AG04450 (cell line): ENCODE data around the gene BAZ1A. TPM values are rescaled to one million over a fixed set of nuclear protein-coding genes. Genes with fewer than 3 reads are reported as not detected.

Experiments
- CTCF ChIA-PET: fragments of 300-600, 350-600 bp; formaldehyde crosslinking; extraction: SDS; loops from one replicate; lab custom pipeline; 2022; ENCODE audit warnings: antibody characterized with exemption, inconsistent platforms; lab: Charles Lee
- POLR2A ChIA-PET: fragments of 350-600 bp; formaldehyde crosslinking; extraction: SDS; loops from one replicate; lab custom pipeline; 2021; ENCODE audit warnings: antibody characterized with exemption, inconsistent platforms; lab: Yijun Ruan, JAX
- DNase-seq: peaks from one replicate; pipeline ENCODE4 v3.0.0-alpha.2; 2011; ENCODE audit warnings: low read depth, low spot score
- H3K27ac ChIP-seq: one replicate; pipeline ENCODE4 v1.5.1; 2012; ENCODE audit warnings: low read depth, low read length, control low read depth
- H3K27me3 ChIP-seq: one replicate; pipeline ENCODE4 v1.6.0; 2012; ENCODE audit warnings: low read length; ENCODE audit not compliant: control insufficient read depth, insufficient read depth
- H3K4me3 ChIP-seq: 2 replicates; pipeline ENCODE4 v1.5.1; 2011; ENCODE audit warnings: mild to moderate bottlenecking, low read depth, low read length, control low read depth
- H3K9me3 ChIP-seq: 2 replicates; pipeline ENCODE4 v1.5.1; 2012; ENCODE audit warnings: low read length; ENCODE audit not compliant: control insufficient read depth, insufficient read depth
- polyA plus RNA-seq: library from polyadenylated mRNA; depleted of rRNA; stranded (reverse); fragments of >200 nt; gene quantifications from 2 replicates; pipeline ENCODE4 v1.2.3, GENCODE V29; 2011
- TF ChIP-seq, protein P1 (sequence below): IDR thresholded peaks from 2 replicates; pipeline ENCODE4 v1.5.1; 2011; ENCODE audit warnings: low read depth, low read length, control low read depth, inconsistent platforms

Gene BAZ1A
- polyA plus RNA-seq, 1 experiment, result 31.5 TPM

DNA sequence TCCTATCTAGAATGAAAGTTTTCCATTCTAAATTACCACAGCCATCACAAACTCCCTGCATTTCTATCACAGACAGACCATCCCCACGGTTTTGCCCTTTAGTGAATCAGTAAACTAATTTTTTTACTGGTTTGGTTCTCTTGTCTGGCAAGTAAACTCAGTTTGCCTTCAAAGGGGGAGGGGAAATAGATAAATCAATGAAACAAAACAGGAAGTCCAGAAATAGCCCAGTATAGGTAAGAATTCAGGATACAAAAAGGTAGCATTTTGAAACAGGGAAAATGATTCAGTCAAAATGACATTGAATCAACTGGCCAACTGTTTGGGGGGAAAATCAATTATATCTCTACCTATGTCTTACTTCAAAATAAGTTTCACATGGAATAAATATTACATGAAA, 15.8 kb upstream of the BAZ1A start:
- DNase-seq, result no peak
- CTCF ChIA-PET, result no interaction called here

DNA sequence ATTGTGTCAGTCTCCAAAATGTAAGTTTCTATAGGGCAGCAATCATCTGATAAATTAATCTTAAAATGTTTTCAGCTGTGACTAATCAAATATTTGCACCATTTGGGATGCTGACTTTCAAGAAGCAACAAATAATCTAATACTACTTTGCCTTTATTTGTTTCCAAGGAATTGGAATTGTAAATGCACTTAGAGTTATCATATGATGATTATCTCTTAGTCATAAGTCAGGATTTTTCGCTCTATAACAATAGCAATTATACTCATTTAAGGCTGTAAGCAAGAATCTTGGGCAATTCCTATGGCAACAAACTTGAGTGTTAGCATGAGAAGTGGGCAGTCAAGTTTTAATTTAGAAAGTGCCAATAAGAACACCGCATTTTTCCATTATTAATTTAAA, 13.0 kb upstream of the BAZ1A start:
- no peak for DNase-seq
- no peaks in the 10 kb centered on the region for H3K27me3 ChIP-seq
- CTCF ChIA-PET, result interaction anchor here (0.6 kb wide), 1 partner anchor 48 kb away, joined by 3 read pairs; no protein-coding TSS in a partner anchor
- TF ChIP-seq, protein P1, sequence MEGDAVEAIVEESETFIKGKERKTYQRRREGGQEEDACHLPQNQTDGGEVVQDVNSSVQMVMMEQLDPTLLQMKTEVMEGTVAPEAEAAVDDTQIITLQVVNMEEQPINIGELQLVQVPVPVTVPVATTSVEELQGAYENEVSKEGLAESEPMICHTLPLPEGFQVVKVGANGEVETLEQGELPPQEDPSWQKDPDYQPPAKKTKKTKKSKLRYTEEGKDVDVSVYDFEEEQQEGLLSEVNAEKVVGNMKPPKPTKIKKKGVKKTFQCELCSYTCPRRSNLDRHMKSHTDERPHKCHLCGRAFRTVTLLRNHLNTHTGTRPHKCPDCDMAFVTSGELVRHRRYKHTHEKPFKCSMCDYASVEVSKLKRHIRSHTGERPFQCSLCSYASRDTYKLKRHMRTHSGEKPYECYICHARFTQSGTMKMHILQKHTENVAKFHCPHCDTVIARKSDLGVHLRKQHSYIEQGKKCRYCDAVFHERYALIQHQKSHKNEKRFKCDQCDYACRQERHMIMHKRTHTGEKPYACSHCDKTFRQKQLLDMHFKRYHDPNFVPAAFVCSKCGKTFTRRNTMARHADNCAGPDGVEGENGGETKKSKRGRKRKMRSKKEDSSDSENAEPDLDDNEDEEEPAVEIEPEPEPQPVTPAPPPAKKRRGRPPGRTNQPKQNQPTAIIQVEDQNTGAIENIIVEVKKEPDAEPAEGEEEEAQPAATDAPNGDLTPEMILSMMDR, result no peak
- no peak overlapping the region for H3K4me3 ChIP-seq
- no peak overlapping the region for H3K27ac ChIP-seq
- POLR2A ChIA-PET, result no interaction called here
- H3K9me3 ChIP-seq, result no peaks in the 10 kb centered on the region

More for the DNA sequence above, 15.8 kb upstream of the BAZ1A start:
- H3K27me3 ChIP-seq, result no peaks in the 10 kb centered on the region
- POLR2A ChIA-PET, result no interaction called here
- no peaks in the 10 kb centered on the region for H3K9me3 ChIP-seq
- H3K4me3 ChIP-seq, result no peak overlapping the region
- H3K27ac ChIP-seq, result no peak overlapping the region
- TF ChIP-seq, protein P1, result no peak

DNA sequence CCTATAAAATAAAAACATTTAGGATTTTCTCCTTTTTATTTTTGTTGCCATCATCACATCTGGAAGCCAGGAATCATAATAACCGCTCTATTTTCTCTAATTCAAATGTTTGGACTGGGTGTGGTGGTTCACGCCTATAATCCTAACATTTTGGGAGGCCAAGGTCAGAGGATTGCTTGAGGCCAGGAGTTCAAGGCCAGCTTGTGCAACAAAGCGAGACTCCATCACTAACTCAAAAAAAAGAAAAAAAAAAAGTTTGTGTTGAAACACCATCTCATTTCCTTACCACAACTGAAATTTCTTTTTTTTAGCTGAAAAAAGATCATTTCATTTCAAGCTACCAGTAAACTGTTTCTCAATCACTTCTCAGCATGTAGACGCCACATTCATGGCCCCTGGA, 8.8 kb upstream of the BAZ1A start:
- Histone ChIP-seq H3K27ac (no peak overlapping the region), H3K27me3 (no peaks in the 10 kb centered on the region), H3K4me3 (no peak overlapping the region), H3K9me3 (no peaks in the 10 kb centered on the region)
- TF ChIP-seq, protein P1, result no peak
- DNase-seq, result no peak
- ChIA-PET POLR2A (no interaction called here), CTCF (no interaction called here)

DNA sequence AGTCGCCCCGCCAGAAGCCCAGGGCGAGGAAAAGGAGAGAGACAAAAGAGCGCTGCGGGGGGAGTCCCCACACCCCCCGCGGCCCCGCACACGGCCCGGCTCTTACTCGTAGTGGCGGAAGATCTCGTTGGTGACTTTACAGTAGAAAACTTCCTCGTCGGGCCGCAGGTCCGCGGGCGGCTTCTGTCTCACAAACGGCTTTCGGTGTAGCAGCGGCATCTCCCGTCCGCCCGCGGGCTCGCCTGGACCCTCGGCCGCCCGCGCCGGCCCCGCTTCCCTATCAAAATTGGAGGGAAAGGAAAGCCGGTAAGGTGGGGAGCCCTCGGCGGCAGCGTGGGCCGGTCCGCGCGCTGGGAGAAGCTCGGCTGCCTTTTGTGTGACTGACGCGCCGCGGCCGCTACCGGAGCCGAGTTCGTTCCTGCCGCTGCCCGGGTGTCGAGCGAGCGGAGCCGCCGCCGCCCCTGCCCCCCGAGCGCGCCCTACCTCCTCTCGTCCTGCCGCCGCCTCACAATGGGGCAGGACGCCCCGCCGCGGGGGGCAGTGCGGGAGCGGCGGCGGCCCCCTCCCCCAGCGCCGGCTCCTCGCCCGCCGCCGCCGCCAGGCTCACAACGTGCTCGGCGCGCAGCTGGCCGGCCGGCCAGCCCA, 652 bp downstream of the BAZ1A start:
- H3K4me3 ChIP-seq, result peak overlapping the region; percentile 80
- no peaks in the 10 kb centered on the region for H3K27me3 ChIP-seq
- no peak for DNase-seq
- ChIA-PET POLR2A (interaction anchor here (0.6 to 1.4 kb wide), 7 partner anchors 11 to 171 kb away, joined by 3 to 25 read pairs (median 5); partner anchors contain the start of genes FAM177A1 and SRP54), CTCF (interaction anchor here (0.9 to 1.6 kb wide), 4 partner anchors 8 to 107 kb away, joined by 3 to 7 read pairs (median 4); no protein-coding TSS in a partner anchor)
- TF ChIP-seq, protein P1, result 0 out of 2 replicates have a peak, but pooled peaks have one; percentile 9
- no peaks in the 10 kb centered on the region; the same call in 1 of the 2 replicates for H3K9me3 ChIP-seq
- H3K27ac ChIP-seq, result peak overlapping the region; percentile 90
